ENCODE measurements around the gene RCVRN. TPM values are rescaled to one million over a fixed set of nuclear protein-coding genes. Genes with fewer than 3 reads are reported as not detected.

RCVRN gene
- total RNA-seq, 2 experiments from 2014 or later = not detected

DNA sequence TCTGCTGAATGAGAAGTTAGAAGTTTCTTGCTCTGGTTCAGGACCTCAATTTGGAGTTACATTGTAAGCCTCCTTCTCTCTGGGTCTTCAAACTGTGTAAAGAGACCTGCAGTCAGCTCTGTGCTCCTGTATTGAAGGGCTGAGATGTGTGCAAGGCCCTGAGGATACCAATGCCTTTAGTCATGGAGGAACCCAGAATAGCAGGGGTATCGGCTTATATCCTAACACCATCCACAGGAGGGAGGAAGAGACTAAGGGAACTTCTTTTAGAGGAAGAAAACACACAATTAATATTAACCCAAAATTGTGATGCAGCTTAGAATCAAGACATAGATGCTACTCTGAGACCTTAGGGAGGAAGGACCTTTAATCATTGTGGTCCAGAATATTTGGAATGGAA lies 42.9 kb downstream of the RCVRN start:
- H3K4me3 Mint-ChIP-seq = no peak overlapping the region
- no peaks in the 10 kb centered on the region for H3K27me3 Mint-ChIP-seq
- H3K4me1 Mint-ChIP-seq (ENCODE audit: low read depth) = no peaks in the 10 kb centered on the region
- no peaks in the 10 kb centered on the region for H3K9me3 Mint-ChIP-seq
- ATAC-seq (ENCODE audit: poor library complexity) = no peak
- ChIA-PET CTCF (no interaction called here), POLR2A (no interaction called here)
- DNase-seq = no peak
- H3K27ac Mint-ChIP-seq = no peak overlapping the region
- intact Hi-C loops (cut with DNase I, micrococcal nuclease) = no loop called here
- H3K36me3 Mint-ChIP-seq (ENCODE audit: low read depth) = no peaks in the 10 kb centered on the region
- H3K27me3 ChIP-seq (ENCODE audit: control insufficient read depth in 1 of 2, insufficient read depth in 2 of 2, low read length in 2 of 2) = peaks cover 0 to 2% of the 10 kb centered on the region in 2 experiments
- peaks cover 9 to 19% of the 10 kb centered on the region in 2 experiments for H3K9me3 ChIP-seq (ENCODE audit: control insufficient read depth in 1 of 2, insufficient read depth in 1 of 2, low read length in 2 of 2)
- no peak overlapping the region for H3K27ac ChIP-seq (ENCODE audit: low read depth in 1 of 2, low read length in 2 of 2)
- no peaks in the 10 kb centered on the region for H3K4me1 ChIP-seq (ENCODE audit: insufficient read depth, low read length)
- TF ChIP-seq, protein P1, sequence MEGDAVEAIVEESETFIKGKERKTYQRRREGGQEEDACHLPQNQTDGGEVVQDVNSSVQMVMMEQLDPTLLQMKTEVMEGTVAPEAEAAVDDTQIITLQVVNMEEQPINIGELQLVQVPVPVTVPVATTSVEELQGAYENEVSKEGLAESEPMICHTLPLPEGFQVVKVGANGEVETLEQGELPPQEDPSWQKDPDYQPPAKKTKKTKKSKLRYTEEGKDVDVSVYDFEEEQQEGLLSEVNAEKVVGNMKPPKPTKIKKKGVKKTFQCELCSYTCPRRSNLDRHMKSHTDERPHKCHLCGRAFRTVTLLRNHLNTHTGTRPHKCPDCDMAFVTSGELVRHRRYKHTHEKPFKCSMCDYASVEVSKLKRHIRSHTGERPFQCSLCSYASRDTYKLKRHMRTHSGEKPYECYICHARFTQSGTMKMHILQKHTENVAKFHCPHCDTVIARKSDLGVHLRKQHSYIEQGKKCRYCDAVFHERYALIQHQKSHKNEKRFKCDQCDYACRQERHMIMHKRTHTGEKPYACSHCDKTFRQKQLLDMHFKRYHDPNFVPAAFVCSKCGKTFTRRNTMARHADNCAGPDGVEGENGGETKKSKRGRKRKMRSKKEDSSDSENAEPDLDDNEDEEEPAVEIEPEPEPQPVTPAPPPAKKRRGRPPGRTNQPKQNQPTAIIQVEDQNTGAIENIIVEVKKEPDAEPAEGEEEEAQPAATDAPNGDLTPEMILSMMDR (IDR thresholded peaks at IDR 0.05) = no peak
- H3K36me3 ChIP-seq (ENCODE audit: insufficient read depth, low read length) = no peaks in the 10 kb centered on the region
- H3K4me3 ChIP-seq (ENCODE audit: low read length) = no peak overlapping the region

DNA sequence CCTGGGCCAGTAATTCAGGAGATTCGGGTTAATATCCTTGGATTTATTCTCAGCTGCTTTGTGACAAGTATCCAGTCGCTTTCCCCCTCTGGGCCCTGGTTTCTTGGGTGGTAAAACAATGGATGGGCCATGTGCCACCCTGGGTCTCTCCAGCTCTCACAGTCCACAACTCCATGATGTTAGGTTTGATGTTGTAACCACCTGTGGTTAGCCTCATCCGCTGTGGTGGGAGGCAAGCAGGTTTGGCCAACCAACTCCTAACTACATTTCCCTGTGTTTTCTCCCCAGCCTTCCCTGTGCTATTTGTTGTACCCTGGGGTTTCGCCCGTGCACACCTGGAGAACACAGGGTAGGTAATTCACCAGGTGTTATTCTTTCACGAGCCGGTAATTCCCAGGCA lies 44.2 kb downstream of the RCVRN start:
- ChIA-PET CTCF (no interaction called here), POLR2A (no interaction called here)
- TF ChIP-seq, protein P1 (IDR thresholded peaks at IDR 0.05) = no peak
- Histone ChIP-seq H3K4me1 (ENCODE audit: insufficient read depth, low read length) (no peaks in the 10 kb centered on the region), H3K36me3 (ENCODE audit: insufficient read depth, low read length) (no peaks in the 10 kb centered on the region), H3K4me3 (ENCODE audit: low read length) (no peak overlapping the region), H3K27me3 (ENCODE audit: control insufficient read depth in 1 of 2, insufficient read depth in 2 of 2, low read length in 2 of 2) (peaks cover 0 to 2% of the 10 kb centered on the region in 2 experiments), H3K9me3 (ENCODE audit: control insufficient read depth in 1 of 2, insufficient read depth in 1 of 2, low read length in 2 of 2) (peaks cover 9 to 19% of the 10 kb centered on the region in 2 experiments), H3K27ac (ENCODE audit: low read depth in 1 of 2, low read length in 2 of 2) (no peak overlapping the region)
- Mint-ChIP-seq H3K9me3 (no peaks in the 10 kb centered on the region), H3K27me3 (no peaks in the 10 kb centered on the region), H3K27ac (no peak overlapping the region), H3K4me1 (ENCODE audit: low read depth) (no peaks in the 10 kb centered on the region), H3K4me3 (no peak overlapping the region), H3K36me3 (ENCODE audit: low read depth) (no peaks in the 10 kb centered on the region)
- DNase-seq (no peak), ATAC-seq (ENCODE audit: poor library complexity) (no peak)
- intact Hi-C loops (cut with DNase I, micrococcal nuclease) = no loop called here

DNA sequence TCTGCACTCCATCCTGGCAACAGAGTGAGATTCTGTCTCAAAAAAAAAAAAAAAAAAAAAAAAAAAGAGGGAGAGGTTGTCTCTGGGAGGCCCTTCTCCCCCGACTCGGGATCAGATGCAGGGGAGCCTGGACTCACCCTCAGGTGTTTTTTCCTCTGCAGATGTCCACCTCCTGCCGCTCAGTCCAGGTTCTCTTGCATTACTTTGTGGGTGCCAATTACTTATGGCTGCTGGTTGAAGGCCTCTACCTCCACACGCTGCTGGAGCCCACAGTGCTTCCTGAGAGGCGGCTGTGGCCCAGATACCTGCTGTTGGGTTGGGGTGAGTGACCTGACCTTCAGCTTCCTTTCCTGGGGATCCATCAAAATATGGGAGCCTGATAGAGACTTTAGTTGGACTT lies 45.3 kb downstream of the RCVRN start:
- POLR2A ChIA-PET = no interaction called here
- Mint-ChIP-seq H3K9me3 (no peaks in the 10 kb centered on the region), H3K4me1 (ENCODE audit: low read depth) (no peaks in the 10 kb centered on the region), H3K4me3 (no peak overlapping the region), H3K27ac (no peak overlapping the region), H3K36me3 (ENCODE audit: low read depth) (no peaks in the 10 kb centered on the region), H3K27me3 (no peaks in the 10 kb centered on the region)
- intact Hi-C loops (cut with DNase I, micrococcal nuclease) = no loop called here
- H3K36me3 ChIP-seq (ENCODE audit: insufficient read depth, low read length) = no peaks in the 10 kb centered on the region
- no peak overlapping the region for H3K4me3 ChIP-seq (ENCODE audit: low read length)
- peaks cover 0 to 2% of the 10 kb centered on the region in 2 experiments for H3K27me3 ChIP-seq (ENCODE audit: control insufficient read depth in 1 of 2, insufficient read depth in 2 of 2, low read length in 2 of 2)
- CTCF ChIA-PET = no interaction called here
- no peaks in the 10 kb centered on the region for H3K4me1 ChIP-seq (ENCODE audit: insufficient read depth, low read length)
- no peak overlapping the region for H3K27ac ChIP-seq (ENCODE audit: low read depth in 1 of 2, low read length in 2 of 2)
- TF ChIP-seq, protein P1 (IDR thresholded peaks at IDR 0.05) = no peak
- ATAC-seq (ENCODE audit: poor library complexity) (no peak), DNase-seq (no peak)
- H3K9me3 ChIP-seq (ENCODE audit: control insufficient read depth in 1 of 2, insufficient read depth in 1 of 2, low read length in 2 of 2) = peaks cover 9 to 19% of the 10 kb centered on the region in 2 experiments
